Lung (tissue), 12 donors: Measurements from ENCODE around the gene OTUD1. TPM values are rescaled to one million over a fixed set of nuclear protein-coding genes. Genes with fewer than 3 reads are reported as not detected.

Experiments
- ATAC-seq: fragments of 200-7000 bp; cut with Tn5 transposase; one replicate; pipeline ENCODE4 v1.9.1; 2020; ENCODE audit warnings: moderate number of reproducible peaks; ENCODE audit not compliant: insufficient read depth, low FRiP score
- DNase-seq, 3 donors: peaks; one replicate each; pipeline ENCODE4 v3.0.0-alpha.2; 2013 to 2017
- H3K27ac ChIP-seq, 2 donors: one replicate each; pipeline ENCODE4 v1.5.1; 2013; ENCODE audit warnings: mild to moderate bottlenecking in 2 of 2, moderate library complexity in 2 of 2, control low read depth in 1 of 2, inconsistent platforms in 1 of 2, low read depth in 1 of 2, low read length in 1 of 2
- H3K27me3 ChIP-seq, 3 donors: one replicate each; pipeline ENCODE4 v1.5.1; 2013; ENCODE audit warnings: low read length in 2 of 3; ENCODE audit not compliant: control insufficient read depth in 3 of 3, insufficient read depth in 3 of 3
- H3K36me3 ChIP-seq, 4 donors: one replicate each; pipeline ENCODE4 v1.5.1; 2013; ENCODE audit warnings: low read length in 4 of 4, mild to moderate bottlenecking in 1 of 4, moderate library complexity in 1 of 4; ENCODE audit not compliant: control insufficient read depth in 4 of 4, insufficient read depth in 4 of 4
- H3K4me1 ChIP-seq, 5 donors: one replicate each; pipeline ENCODE4 v1.5.1; 2013; ENCODE audit warnings: low read length in 5 of 5, mild to moderate bottlenecking in 2 of 5, moderate library complexity in 1 of 5; ENCODE audit not compliant: control insufficient read depth in 5 of 5, insufficient read depth in 5 of 5
- H3K4me3 ChIP-seq: one replicate; pipeline ENCODE4 v1.5.1; 2013; ENCODE audit warnings: mild to moderate bottlenecking, control low read depth, moderate library complexity
- H3K9ac ChIP-seq, 2 donors: one replicate each; pipeline ENCODE4 v1.5.1; 2013; ENCODE audit warnings: low read length in 2 of 2, control low read depth in 1 of 2; ENCODE audit not compliant: insufficient read depth in 1 of 2
- H3K9me3 ChIP-seq, 4 donors: one replicate each; pipeline ENCODE4 v1.5.1; 2013; ENCODE audit warnings: low read length in 3 of 4, mild to moderate bottlenecking in 1 of 4, moderate library complexity in 1 of 4; ENCODE audit not compliant: control insufficient read depth in 4 of 4, insufficient read depth in 3 of 4
- CTCF ChIP-seq: IDR thresholded peaks from 2 replicates; pipeline ENCODE4 v1.5.1; 2012; ENCODE audit warnings: mild to moderate bottlenecking; ENCODE audit errors: control extremely low read depth, extremely low read depth
- WGBS, 2 donors: extraction: QIAGEN DNeasy Blood & Tissue Kit; methylation state at CpG; one replicate each; pipeline ENCODE4 v1.1.7; 2013; 5-methylcytosine and 5-hydroxymethylcytosine counted together
- polyA plus RNA-seq, 2 donors: library from polyadenylated mRNA; stranded (reverse); fragments of 200-250 nt; gene quantifications; one replicate each; pipeline ENCODE4 v1.2.1, GENCODE V29; 2013
- total RNA-seq, 2 donors: library from RNA; depleted of rRNA in 1 of 2; stranded (reverse); fragments of >200 nt in 1 of 2; gene quantifications; one replicate each; pipeline ENCODE4 v1.2.1, GENCODE V29; 2014 to 2021
- donor health status: control.
- donor health status: control.
- donor health status: Bipolar disorder and iron deficiency.
- donor health status: healthy.
- donor health status: DM: yes; HTN: yes; CAD: no.

The OTUD1 gene
- total and polyA plus RNA-seq, 4 donors: 10.3 to 24.9 (median 18.2) TPM

- Histone ChIP-seq H3K27me3 (no peaks in the 10 kb centered on the region), H3K36me3 (no peaks in the 10 kb centered on the region), H3K4me1 (peaks cover 0 to 6% (median 0%) of the 10 kb centered on the region in 5 donors), H3K9ac (no peak overlapping the region), H3K27ac (no peak overlapping the region), H3K4me3 (no peak overlapping the region), H3K9me3 (no peaks in the 10 kb centered on the region)
- 76 to 83% methylated on average over 6 of the region's 6 CpGs for WGBS, 2 donors
- ATAC-seq (no peak), DNase-seq (peak in 1 of 3 donors; percentile 37)
- TF ChIP-seq CTCF: no peak
Observed at GRCh38 chr10:23457632-23458417, 18.9 kb downstream of the OTUD1 start.

DNA sequence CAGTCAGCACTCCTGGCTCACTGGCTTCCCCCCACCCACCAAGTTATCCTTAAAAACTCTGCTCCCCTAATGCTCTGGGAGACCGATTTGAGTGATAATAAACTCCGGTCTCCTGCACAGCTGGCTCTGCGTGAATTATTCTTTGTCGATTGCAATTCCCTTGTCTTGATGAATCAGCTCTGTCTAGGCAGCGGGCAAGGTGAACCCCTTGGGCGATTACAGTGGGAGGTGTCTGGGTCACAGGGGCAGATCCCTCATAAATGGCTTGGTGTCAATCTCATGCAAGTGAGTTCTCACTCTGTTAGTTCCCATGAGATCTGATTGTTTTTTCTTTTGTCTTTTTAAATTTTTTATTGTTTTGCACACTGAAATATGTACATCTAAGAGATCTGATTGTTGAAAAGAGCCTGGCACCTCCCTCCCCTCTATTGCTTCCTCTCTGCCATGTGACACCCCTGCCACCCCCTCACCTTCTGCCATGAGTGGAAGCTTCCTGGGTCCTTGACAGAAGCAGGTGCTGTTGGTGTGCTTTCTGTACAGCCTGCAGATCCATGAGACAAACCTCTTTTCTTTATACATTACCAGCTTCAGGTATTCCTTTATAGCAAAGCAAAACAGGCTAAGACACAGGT lies 20.5 kb downstream of the OTUD1 start:
- no peak for TF ChIP-seq CTCF
- no peak overlapping the region for H3K27ac ChIP-seq
- ATAC-seq: no peak

GRCh38 chr10:23461557-23461956 lies 22.7 kb downstream of the OTUD1 start:
- no peak for TF ChIP-seq CTCF
- H3K9me3 ChIP-seq: no peaks in the 10 kb centered on the region
- ATAC-seq (no peak), DNase-seq (no peak)
- no peak overlapping the region for H3K27ac ChIP-seq
- no peak overlapping the region for H3K9ac ChIP-seq
- peaks cover 0 to 11% (median 0%) of the 10 kb centered on the region in 5 donors for H3K4me1 ChIP-seq
- H3K4me3 ChIP-seq: no peak overlapping the region
- no peaks in the 10 kb centered on the region for H3K36me3 ChIP-seq
- WGBS, 2 donors: 83 to 84% methylated on average over 2 of the region's 2 CpGs
- H3K27me3 ChIP-seq: peaks cover 0 to 3% (median 0%) of the 10 kb centered on the region in 3 donors

More for the DNA sequence above, 20.5 kb downstream of the OTUD1 start:
- Histone ChIP-seq H3K36me3 (no peaks in the 10 kb centered on the region), H3K9me3 (no peaks in the 10 kb centered on the region), H3K27me3 (no peaks in the 10 kb centered on the region), H3K4me1 (peaks cover 0 to 6% (median 0%) of the 10 kb centered on the region in 5 donors), H3K4me3 (no peak overlapping the region), H3K9ac (no peak overlapping the region)
- no peak for DNase-seq
- WGBS, 2 donors: 90 to 95% methylated on average over 6 of the region's 6 CpGs
